GM21367 (cell line): ENCODE data around the gene FANCE.
"Not testable (repeated sequence)": the region's sequence is repeated elsewhere in the genome, so short reads cannot be mapped to it uniquely, and the experiment has no call there.

ENCODE experiments used
- ATAC-seq: cut with Tn5 transposase; IDR thresholded peaks from one replicate; pipeline ENCODE4 v1.9.1; 2021; ENCODE audit not compliant: unreplicated experiment

FANCE gene

DNA sequence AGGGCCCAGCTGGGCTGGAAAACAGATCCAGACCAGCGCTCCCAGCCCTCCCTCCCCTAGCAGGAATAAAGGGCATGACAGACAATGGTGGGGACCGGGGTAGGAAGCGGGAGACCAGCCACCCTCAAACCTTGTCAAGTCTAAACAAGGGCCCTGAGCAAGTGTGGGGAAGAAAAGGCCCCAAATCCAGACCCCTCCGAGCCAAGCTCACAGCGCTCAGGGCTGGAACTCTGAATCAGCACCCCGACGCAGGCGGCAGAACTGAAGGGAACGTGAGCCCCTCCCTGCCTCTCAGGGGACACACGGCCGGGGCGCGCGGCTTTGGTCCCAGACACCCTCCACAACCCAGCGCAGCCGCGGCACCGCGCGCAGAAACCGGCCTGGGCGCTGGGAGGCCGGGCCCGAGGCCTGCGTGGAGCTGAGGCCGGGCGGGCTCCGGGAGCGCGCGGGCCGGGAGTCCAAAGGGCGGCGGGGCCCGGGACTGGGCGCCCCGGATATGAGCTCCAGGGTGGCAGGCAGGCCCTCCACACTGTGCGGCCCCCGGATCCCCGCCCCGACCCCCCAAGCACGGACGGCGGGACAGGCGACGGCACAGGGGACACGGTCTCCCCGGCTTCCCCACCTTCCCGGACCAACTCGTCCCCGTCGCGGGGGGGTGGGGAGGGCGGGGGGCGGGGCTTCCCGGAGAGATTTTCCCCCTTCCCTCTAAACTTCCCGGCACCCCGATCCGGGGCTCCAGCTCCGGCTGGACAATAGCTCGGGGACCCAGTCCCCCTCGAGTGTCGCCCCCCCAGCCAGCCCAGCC lies 44.1 kb downstream of the FANCE start:
- no peak for ATAC-seq

DNA sequence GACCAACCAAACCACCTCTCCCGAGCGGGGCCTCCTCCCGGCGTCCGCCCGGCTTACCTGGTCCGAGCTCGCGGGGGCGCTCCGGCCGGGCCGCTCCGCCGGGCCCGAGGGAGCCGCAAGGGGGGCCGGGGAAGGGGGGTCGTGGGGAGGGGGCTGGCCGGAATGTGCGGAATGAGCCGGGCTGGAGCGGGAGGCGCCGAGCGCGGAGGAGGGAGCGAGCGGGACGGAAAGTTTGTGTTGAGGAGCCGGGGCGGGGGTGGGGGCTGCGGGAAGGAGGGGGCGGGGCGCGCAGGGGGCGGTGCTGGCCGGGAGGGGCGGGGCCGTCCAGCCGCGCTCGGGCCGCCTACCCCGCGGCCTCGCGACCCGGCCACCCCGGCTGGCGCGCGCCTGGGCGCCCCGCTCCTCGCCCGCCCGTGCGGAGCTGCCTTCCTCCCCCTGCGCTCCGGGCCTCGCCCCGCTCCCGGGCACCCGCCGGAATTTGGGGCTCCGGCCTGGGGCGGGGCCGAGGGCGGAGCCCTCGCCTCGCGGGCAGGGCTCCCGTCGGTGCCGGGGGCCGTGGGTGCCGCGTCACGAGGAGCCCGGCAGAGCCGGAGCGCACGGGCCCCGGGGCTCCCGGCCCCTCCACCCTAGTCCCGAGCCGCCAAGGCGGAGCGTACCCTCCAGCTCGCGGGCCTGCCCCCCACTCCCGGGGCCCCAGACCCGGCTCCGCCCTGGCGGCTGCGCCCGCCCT lies 44.9 kb downstream of the FANCE start, which contains the start of gene TEAD3:
TEAD3 (minus strand) TSS at position 239 of the 730 bp plus-strand sequence.
- ATAC-seq: no peak

DNA sequence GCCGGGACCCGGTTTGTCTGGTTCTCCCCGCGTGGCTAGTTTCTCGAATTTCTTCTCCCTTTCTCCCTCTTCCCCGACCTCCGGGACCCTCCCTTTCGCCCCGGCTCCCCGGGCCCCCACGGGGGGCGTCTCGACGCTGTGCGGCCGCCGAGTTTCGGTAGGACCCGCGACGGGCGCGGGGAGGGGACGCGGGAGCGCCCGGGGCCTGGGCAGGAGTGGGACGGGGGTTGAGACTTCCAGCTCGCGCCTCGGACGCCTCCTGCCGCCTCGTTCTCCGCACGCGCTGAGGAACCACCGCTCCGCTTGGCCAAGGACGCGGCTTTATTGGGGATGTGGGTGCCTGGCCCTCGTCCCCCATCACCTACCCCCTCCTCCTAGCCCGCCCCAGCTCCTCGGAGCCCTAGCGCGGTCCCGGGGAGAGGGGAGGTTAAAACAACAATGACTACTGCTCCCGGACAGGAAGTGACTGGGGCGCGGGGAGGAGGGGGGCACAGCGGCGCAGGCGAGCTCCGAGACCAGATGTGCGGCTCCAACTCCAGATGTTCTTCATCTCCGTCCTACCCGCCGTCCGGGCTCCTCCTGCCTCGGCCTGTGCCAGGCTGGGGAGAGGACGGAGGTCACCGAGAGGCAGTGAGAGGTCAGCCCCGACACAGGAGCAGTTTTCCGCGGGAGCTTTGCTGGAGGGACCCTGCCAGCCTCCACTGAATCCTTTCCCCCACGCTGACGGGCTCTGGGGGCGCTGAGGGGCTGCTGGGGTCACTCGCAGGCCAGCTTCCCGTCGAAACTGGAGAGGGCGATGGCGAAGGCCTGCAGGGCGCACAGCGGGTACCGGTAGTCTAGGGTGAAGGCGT lies 45.7 kb downstream of the FANCE start:
- no peak for ATAC-seq

DNA sequence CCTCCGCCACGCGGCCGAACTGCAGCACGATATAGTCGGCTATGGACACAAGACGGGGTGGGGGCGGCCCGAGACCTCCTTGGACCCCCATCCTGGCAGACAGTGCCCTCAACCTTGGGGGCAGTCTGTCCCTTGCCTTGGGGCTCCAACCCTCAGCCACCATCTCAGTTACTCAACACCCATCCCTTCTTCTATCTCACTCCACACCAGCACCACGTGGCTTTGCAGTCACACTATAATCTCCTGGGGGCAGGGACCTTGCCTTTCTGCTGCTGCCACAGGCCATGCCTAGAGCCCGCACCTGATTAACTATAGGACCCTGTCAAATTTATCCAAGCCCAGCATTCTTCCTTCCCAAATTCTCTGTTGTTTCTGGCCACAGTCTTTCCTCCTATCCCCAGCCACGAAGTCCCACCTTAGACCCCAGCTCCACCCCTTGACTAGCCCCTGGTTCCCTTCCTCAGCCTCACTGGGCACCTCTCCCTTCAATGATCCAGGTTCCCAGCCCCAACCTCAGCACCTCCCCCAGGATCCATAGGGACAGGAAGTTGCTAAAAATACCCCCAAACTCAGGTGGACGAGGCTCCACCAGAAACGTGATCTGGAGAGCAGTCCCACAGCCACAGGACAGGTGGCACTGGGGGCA lies 46.4 kb downstream of the FANCE start:
- no peak for ATAC-seq

DNA sequence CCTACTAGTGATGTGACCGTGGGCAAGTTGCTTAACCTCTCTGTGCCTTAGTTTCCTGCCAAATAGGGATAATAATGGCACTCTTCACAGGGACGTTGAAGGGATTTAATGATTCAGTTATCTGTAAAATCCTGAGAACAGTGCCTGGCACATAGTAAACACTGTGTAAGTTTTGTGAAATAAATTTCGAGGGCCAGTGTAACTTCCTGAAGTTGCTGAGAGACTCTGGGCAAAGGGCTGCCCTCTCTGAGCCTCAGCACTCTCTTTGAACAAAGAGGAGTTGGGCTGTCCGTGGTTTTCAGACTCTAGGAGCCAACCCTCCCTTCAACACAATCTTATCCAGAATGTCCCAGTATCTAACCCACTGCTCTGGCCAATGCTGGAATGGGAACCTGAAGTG lies 47.2 kb downstream of the FANCE start:
- no peak for ATAC-seq

DNA sequence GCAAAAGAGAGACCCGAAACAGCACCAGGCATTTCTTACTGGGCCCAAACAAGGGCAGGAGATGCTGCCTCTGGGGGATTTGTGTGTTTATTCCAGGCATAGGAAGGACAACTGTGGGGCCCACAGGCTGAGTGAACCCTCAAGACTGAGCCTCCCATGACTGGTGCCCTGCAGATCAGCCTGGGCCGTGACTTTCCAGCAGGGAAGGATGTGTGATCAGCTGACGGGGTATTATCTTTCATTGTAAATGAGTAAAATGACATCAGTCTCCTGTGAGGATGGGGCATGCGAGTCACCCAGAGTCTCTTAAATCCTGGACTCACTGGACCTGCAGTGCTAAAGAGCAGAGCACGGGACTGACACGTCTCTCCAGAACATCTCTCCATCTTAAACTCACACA lies 48.6 kb downstream of the FANCE start:
- ATAC-seq: no peak

DNA sequence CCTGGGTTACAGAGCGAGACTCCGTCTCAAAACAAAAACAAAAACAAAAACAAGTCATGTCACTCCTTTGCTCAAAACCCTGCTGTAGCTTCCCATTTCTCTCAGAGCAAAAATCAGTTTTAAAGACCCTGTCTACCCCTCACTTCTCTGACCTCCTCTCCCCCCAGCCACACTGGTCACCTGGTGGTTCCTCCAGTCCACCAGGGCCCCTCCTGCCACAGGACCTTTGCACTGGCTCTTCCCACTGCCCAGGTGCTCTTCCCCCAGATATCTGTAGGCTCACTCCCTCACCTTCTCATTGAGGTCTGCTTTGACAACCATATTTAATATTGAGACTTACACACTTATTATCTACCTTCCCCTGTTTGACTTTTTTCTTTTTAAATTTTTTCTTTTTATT lies 49.6 kb downstream of the FANCE start:
- no peak for ATAC-seq

DNA sequence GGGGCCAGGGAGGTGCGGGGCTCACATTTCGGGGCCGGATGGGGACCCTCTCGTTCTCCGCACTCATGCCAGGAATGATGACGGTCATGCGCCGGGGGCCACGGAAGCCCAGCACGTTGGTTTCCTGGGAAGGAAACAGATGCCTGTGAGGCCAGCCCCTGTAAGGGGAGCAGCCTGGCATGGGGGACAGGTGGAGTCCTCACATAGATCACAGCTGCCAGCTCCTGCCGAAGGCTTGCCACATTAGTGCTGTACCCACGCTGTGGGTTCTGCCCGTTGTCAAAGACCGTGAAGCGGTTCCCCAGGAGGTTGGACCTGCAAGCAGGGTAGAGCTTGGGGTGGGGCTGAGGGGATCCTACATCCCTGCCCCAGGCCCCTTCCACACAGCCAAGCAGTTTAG lies 51.4 kb downstream of the FANCE start:
- no peak for ATAC-seq

DNA sequence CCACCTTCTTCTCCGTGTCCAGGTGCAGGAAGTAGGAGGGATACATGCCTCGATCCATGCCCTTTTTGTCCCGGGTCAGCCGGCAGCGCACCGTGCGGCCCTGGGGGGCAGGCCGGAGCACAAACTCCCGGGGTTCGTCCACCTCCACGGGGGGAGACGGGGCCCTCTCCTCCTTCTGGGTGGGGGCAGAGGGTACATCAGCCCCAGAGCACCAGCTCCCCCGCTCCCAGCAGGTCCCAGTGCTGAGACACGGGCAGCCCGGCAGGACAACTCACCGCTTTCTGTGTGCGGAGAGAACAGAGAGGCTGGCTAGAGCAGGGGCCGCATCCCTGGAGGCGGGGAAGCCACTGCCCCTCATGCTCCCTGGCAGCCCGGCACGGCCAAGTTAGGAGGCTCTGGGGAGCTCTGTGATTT lies 53.9 kb downstream of the FANCE start:
- ATAC-seq: no peak

DNA sequence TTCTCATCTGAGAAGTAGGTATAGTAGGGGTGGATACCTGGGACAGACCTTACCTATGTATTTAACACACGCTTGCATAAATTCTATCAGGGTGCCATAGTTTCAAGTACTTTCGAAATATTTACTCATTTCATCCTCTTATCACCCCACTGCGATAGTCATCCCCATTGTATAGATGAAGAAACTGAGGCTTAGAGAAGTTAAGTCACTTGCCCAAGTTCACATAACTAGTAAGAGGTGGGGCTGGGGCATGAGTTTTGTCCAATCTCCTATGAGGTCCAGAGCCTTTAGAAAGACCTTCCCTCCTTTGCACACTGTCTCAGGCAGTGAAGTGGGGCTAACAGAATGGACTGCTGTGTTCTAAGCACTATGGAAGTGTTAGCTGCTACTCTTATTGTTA lies 54.4 kb downstream of the FANCE start:
- ATAC-seq: no peak

DNA sequence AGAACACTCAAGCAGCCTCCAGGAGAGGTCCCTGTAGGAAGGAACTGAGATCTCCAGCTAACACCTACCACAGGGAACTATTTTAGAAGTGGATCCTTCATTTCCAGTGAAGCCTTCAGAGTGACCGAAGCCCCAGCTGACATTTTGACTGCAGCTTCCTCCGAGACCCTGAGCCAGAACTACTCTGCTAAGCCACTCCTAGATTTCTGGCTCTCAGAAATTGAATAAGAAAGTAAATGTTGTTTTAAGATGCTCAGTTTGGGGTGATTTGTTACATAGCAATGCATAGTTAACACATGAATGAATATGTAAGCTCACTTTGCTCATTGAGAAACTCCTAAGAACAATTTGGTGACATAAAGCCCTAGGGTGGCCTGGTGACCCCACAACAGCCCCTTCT lies 55.1 kb downstream of the FANCE start:
- no peak for ATAC-seq

DNA sequence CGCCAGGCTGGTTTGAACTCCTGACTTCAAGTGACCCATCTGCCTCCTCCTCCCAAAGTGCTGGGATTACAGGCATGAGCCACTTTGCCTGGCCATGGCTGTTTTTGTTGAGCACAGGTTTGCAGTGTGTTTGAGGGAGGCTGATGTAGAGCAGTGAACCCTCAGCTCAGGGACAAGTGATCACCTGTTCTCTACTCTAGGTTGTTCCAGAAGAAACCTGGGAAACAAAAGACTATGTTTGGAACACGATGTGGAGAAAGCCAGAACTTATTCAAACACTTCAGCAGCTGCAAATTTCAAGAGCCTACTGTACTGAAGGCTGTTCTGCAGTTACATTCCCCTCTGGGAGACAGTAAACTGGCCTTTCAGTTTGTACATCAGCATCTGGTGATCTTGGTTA lies 55.9 kb downstream of the FANCE start:
- no peak for ATAC-seq

DNA sequence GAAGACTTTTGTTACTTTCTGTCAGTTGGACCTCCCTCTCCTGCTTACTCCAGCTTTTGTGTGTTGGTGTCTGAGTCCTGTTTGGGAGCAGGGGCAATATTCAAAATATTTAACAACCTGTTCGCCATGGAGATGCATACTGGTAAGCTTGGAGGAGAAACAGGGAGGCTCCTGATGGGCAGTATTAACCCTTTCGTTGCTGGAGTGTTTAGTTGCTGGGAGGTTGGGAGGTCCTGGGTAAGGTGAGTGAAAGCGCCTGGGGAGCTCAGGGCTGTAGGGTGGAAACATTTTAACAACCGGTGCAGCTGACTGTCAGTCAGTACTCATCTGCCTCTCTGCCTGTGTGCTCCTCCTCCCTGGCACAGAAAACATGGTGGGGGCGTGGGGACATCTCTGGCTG lies 56.4 kb downstream of the FANCE start:
- ATAC-seq: no peak

DNA sequence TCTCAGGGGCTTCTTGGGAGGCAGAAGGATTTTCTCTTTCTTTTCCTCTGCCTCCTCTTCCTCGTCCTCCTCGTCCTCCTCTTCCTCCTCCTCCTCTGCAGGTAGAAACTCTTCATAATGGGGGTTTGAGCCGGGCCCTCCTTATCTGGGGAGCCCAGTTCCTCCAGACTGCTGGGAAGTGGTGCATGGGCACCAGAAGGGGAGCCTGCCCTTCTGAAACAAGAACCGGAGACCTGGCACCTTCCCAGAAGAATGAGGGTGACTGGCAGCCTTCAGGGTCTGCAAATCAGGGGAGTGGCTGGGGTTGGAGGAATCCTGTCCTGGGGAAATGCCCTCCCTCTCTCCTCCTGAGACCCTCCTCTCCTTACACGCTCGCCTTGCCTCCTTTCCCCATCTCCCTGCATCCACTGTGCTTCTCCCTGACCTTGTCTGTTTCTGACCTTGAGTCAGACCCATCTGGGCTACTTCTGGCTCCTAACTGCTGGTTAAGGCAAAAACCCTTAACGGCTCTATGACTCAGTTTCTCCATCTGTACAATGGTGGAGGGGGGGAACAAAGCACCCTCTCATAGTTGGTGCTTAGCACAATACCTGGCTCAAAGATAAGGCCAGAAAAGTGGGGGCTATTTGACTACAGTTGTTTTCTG lies 58.9 kb downstream of the FANCE start:
- ATAC-seq: no peak

DNA sequence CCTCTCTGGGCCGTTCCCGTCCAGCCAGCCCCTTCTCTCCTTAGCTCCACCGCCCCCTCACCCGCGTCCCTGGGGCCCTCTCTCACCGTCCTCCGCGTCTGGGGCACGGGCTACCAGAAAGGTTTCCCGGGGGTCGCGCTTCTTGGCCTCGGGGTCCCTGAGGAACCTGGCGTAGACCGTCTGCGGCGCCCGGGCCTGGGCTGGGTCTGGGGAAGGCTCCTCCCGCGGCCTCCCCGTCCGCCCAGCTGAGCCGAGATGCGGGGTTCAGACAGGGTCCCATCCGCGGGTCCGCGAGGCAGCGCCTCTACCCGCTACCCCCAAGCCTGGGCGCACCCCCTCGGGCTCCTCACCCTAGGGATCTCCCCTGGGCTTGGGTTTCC lies 59.4 kb downstream of the FANCE start:
- ATAC-seq: no peak

DNA sequence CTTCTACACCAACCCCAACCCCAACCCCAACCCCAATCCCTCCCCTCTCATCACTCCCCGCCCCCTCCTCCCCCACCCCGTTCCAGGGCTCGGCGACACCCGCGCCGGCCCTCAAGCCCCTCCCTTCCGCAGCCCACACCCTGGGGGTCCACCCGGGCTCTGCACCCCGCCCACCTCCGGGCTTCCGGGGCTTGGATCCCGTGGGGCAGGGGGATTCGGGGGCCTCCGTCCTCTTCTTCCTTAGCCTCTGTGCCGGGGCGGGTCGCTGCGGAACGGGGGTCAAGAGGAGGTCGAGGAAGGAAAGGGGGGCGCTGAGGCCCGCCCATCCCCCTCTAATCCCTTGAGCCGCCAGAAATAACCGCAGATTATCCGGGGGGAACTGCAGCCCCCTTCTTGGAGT lies 59.9 kb downstream of the FANCE start:
- no peak for ATAC-seq

DNA sequence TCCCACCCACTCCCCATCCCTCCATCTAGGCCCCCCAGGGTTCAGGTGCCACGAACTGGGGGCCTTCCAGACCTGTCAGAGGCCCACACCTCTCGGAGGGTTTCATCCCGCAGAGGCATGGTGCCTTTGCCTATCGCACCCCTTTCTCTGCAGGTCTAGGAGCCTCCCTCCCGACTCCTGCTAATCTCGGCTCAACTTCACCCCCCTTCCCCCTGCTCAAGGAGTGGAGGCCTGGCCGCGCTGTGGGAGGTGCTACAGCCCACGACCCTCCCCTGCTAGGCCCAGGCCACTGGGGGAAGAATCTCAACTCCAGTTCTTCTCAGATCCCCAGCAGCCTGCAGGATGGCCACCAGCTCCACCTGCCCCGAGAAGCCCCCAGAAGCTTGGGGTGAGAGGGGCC lies 60.6 kb downstream of the FANCE start, which contains the start of gene TULP1:
TULP1 (minus strand) TSS at position 157 of the 400 bp plus-strand sequence; CDS start at position 119, 38 bp downstream.
- ATAC-seq: no peak

DNA sequence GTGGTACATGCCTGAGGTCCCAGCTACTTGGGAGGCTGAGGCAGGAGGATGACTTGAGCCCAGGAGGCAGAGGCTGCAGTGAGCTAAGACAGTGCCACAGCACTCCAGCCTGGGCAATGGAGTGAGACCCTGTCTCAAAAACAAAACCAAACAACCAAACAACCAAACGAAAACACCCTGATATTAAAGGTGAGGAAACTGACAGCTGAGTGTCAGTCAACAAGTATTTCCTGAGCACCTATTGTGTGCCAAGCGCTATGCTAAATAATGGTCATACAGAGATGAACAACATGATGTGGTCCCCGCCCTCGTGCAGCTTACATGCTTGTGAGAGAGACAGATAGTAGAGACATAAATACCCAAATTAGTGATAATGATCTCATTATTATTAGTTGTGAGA lies 62.4 kb downstream of the FANCE start:
- ATAC-seq: no peak

DNA sequence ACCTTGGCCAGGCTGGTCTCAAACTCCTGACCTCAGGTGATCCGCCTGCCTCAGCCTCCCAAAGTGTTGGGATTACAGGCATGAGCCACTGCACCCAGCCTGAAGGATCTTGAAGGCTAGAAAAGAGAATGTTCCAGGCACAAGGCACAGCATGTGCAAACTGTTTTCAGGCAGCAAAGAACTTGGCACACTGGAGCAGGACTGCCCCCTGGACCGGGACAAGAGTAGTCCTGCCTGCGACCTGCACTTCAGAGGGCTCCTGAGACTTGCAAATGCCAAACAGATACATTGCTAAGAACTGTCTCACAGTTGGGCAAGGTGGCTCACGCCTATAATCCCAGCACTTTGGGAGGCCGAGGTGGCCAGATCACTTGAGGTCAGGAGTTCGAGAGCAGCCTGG lies 63.8 kb downstream of the FANCE start:
- not testable (repeated sequence) for ATAC-seq
